ENCODE results near the gene NECTIN1.

- TF ChIP-seq EZH2phosphoT487 (IDR thresholded peaks at IDR 0.05; ENCODE audit: low read length) = no peak
- TF ChIP-seq CTCF (IDR thresholded peaks at IDR 0.05; ENCODE audit: low read length) = no peak
These were observed 25.8 kb upstream of the NECTIN1 start for GRCh38 chr11:119754656-119755355.

All from MM.1S (cell line).